ENCODE results near the gene ZNF772.

The ZNF772 gene

GRCh38 chr19:57435062-57435978 lies 42.0 kb downstream of the ZNF772 start, which contains the start of gene ZNF749:
ZNF749 (plus strand) TSS chr19:57435325; CDS start chr19:57435579, 254 bp downstream.
- in situ Hi-C loops (cut with MboI; ENCODE audit: low sequenced_read_pairs): no loop called here

DNA sequence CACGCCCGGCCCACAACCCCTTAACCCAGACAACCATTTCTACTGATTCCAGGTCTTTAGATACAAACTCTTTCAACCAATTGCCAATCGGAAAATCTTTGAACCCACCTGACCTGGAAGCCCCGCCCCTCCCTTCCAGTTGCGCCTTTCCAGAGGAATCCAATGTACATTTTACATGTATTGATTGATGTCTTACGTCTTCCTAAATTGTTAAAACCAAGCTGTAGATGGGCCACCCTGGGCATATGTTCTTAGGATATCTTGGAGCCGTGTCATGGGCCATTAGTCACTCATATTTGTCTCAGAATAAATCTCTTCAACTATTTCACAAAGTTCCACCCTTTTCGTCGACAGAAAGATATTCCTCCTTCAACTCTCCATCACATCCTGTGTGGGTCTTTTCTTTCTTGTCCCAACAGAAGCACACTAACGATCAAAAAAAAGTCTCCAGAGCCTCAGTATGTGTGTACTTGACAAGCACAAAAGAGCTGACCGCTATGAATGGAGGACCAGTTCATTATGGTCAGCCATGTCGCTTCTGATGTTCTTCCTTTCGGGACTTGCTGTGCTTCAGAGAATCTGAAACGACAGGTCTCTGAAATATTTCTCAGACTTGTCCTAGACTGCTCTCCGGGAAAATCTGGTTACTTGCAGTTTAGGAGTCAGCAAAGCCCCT lies 42.8 kb downstream of the ZNF772 start:
- in situ Hi-C loops (cut with MboI; ENCODE audit: low sequenced_read_pairs): no loop called here

DNA sequence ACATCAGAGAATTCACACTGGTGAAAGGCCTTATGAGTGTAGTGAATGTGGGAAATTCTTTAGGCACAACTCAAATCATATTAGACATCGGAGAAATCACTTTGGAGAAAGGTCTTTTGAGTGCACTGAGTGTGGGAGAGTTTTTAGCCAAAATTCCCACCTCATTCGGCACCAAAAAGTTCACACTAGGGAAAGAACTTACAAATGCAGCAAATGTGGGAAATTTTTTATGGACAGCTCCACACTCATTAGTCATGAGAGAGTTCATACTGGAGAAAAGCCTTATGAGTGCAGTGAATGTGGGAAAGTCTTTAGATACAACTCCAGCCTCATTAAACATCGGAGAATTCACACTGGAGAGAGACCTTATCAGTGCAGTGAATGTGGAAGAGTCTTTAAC lies 56.3 kb downstream of the ZNF772 start:
- in situ Hi-C loops (cut with MboI; ENCODE audit: low sequenced_read_pairs): no loop called here

GRCh38 chr19:57419439-57419838 lies 57.9 kb downstream of the ZNF772 start:
- in situ Hi-C loops (cut with MboI; ENCODE audit: low sequenced_read_pairs): no loop called here
